ENCODE results near the gene FAM229A.

The FAM229A gene

GRCh38 chr1:32373996-32374592, 11.8 kb upstream of the FAM229A start:
- TF ChIP-seq REST (IDR thresholded peaks at IDR 0.05; ENCODE audit: low read depth) (no peak), CEBPB (IDR thresholded peaks at IDR 0.05) (no peak), ZBTB7A (IDR thresholded peaks at IDR 0.05; ENCODE audit: low read depth) (no peak), FOXM1 (IDR thresholded peaks at IDR 0.05; ENCODE audit: borderline replicate concordance, low read depth) (no peak), TCF12 (IDR thresholded peaks at IDR 0.05; ENCODE audit: low read depth) (no peak), RAD21 (IDR thresholded peaks at IDR 0.05; ENCODE audit: low read depth) (no peak), USF1 (IDR thresholded peaks at IDR 0.05) (no peak), TEAD4 (IDR thresholded peaks at IDR 0.05) (no peak), YY1 (IDR thresholded peaks at IDR 0.05; ENCODE audit: low read depth) (no peak), TAF1 (IDR thresholded peaks at IDR 0.05; ENCODE audit: low read depth) (no peak), MAX (IDR thresholded peaks at IDR 0.05) (no peak), NFIC (IDR thresholded peaks at IDR 0.05) (no peak), CREB1 (IDR thresholded peaks at IDR 0.05; ENCODE audit: low read depth) (no peak), EGR1 (IDR thresholded peaks at IDR 0.05) (no peak), EP300 (IDR thresholded peaks at IDR 0.05; ENCODE audit: borderline replicate concordance) (no peak)

- TF ChIP-seq REST (IDR thresholded peaks at IDR 0.05; ENCODE audit: low read depth): no peak
- TF ChIP-seq MAX (IDR thresholded peaks at IDR 0.05): no peak
- TF ChIP-seq TCF12 (IDR thresholded peaks at IDR 0.05; ENCODE audit: low read depth): no peak
- no peak for TF ChIP-seq RAD21 (IDR thresholded peaks at IDR 0.05; ENCODE audit: low read depth)
- TF ChIP-seq CREB1 (IDR thresholded peaks at IDR 0.05; ENCODE audit: low read depth): no peak
- no peak for TF ChIP-seq NFIC (IDR thresholded peaks at IDR 0.05)
- no peak for TF ChIP-seq YY1 (IDR thresholded peaks at IDR 0.05; ENCODE audit: low read depth)
- no peak for TF ChIP-seq ZBTB7A (IDR thresholded peaks at IDR 0.05; ENCODE audit: low read depth)
- no peak for TF ChIP-seq TAF1 (IDR thresholded peaks at IDR 0.05; ENCODE audit: low read depth)
- TF ChIP-seq TEAD4 (IDR thresholded peaks at IDR 0.05): no peak
- TF ChIP-seq EGR1 (IDR thresholded peaks at IDR 0.05): no peak
- no peak for TF ChIP-seq USF1 (IDR thresholded peaks at IDR 0.05)
- no peak for TF ChIP-seq FOXM1 (IDR thresholded peaks at IDR 0.05; ENCODE audit: borderline replicate concordance, low read depth)
- no peak for TF ChIP-seq EP300 (IDR thresholded peaks at IDR 0.05; ENCODE audit: borderline replicate concordance)
- TF ChIP-seq CEBPB (IDR thresholded peaks at IDR 0.05): no peak
Observed at GRCh38 chr1:32372149-32372756, 10.0 kb upstream of the FAM229A start.

- no peak for TF ChIP-seq MAX (IDR thresholded peaks at IDR 0.05)
- TF ChIP-seq RAD21 (IDR thresholded peaks at IDR 0.05; ENCODE audit: low read depth): no peak
- TF ChIP-seq NFIC (IDR thresholded peaks at IDR 0.05): no peak
Observed at GRCh38 chr1:32367912-32368635, 5.8 kb upstream of the FAM229A start.

GRCh38 chr1:32365445-32365844, 3.2 kb upstream of the FAM229A start:
- TF ChIP-seq MAX (IDR thresholded peaks at IDR 0.05) (no peak), TCF12 (IDR thresholded peaks at IDR 0.05; ENCODE audit: low read depth) (no peak), REST (IDR thresholded peaks at IDR 0.05; ENCODE audit: low read depth) (no peak), EGR1 (IDR thresholded peaks at IDR 0.05) (no peak), RAD21 (IDR thresholded peaks at IDR 0.05; ENCODE audit: low read depth) (no peak), USF1 (IDR thresholded peaks at IDR 0.05) (no peak), TEAD4 (IDR thresholded peaks at IDR 0.05) (no peak), YY1 (IDR thresholded peaks at IDR 0.05; ENCODE audit: low read depth) (no peak), EP300 (IDR thresholded peaks at IDR 0.05; ENCODE audit: borderline replicate concordance) (no peak), CREB1 (IDR thresholded peaks at IDR 0.05; ENCODE audit: low read depth) (no peak), NFIC (IDR thresholded peaks at IDR 0.05) (no peak), TAF1 (IDR thresholded peaks at IDR 0.05; ENCODE audit: low read depth) (no peak), FOXM1 (IDR thresholded peaks at IDR 0.05; ENCODE audit: borderline replicate concordance, low read depth) (no peak), CEBPB (IDR thresholded peaks at IDR 0.05) (no peak), ZBTB7A (IDR thresholded peaks at IDR 0.05; ENCODE audit: low read depth) (no peak)

Data from Ishikawa (cell line).